Neuronal stem cell (in vitro differentiated cells): Measurements from ENCODE around the gene MT1M.
A peak's percentile ranks its signal among the peaks of the same experiment; 100 is the strongest.

Source experiments
- DNase-seq: peaks from one replicate; pipeline ENCODE4 v3.0.0-alpha.2; 2013; ENCODE audit warnings: low spot score
- H2AFZ ChIP-seq: one replicate; pipeline ENCODE4 v1.6.1; 2013; ENCODE audit warnings: mild to moderate bottlenecking, low read length, inconsistent platforms
- H2AK5ac ChIP-seq: 2 replicates; pipeline ENCODE4 v1.6.1; 2013; ENCODE audit warnings: low read depth, mild to moderate bottlenecking, inconsistent platforms, low read length, moderate library complexity, mixed read lengths
- H2BK120ac ChIP-seq: 2 replicates; pipeline ENCODE4 v1.6.1; 2013; ENCODE audit warnings: low read depth, mild to moderate bottlenecking, inconsistent platforms, low read length, moderate library complexity, mixed read lengths
- H2BK12ac ChIP-seq: one replicate; pipeline ENCODE4 v1.6.1; 2013; ENCODE audit warnings: low read length, inconsistent platforms
- H2BK15ac ChIP-seq: 2 replicates; pipeline ENCODE4 v1.6.1; 2013; ENCODE audit warnings: mild to moderate bottlenecking, low read length, inconsistent platforms, mixed read lengths
- H2BK5ac ChIP-seq: one replicate; pipeline ENCODE4 v1.6.1; 2013; ENCODE audit warnings: inconsistent platforms, mild to moderate bottlenecking, low read length, moderate library complexity
- H3K14ac ChIP-seq: one replicate; pipeline ENCODE4 v1.6.1; 2013; ENCODE audit warnings: low read length, inconsistent platforms
- H3K18ac ChIP-seq: 2 replicates; pipeline ENCODE4 v1.6.1; 2013; ENCODE audit warnings: low read length, inconsistent platforms
- H3K23ac ChIP-seq: 2 replicates; pipeline ENCODE4 v1.6.1; 2013; ENCODE audit warnings: low read depth, mild to moderate bottlenecking, mixed read lengths, low read length, inconsistent platforms; ENCODE audit not compliant: poor library complexity
- H3K27ac ChIP-seq: replicated peaks from 3 replicates; pipeline ENCODE4 v1.5.1; 2013; ENCODE audit warnings: low read length, inconsistent platforms
- H3K27me3 ChIP-seq, 3 experiments: 2 replicates each; pipeline ENCODE4 v1.6.1; 2013; ENCODE audit warnings: low read length in 3 of 3, mild to moderate bottlenecking in 2 of 3, inconsistent platforms in 1 of 3, low read depth in 1 of 3, mixed read lengths in 1 of 3, moderate library complexity in 1 of 3; ENCODE audit not compliant: control insufficient read depth in 3 of 3, insufficient read depth in 3 of 3
- H3K36me3 ChIP-seq, 2 donors: replicated peaks in 1 of 2; 2 replicates each; pipeline ENCODE4 v1.6.1; 2013; ENCODE audit warnings: low read length in 2 of 2; ENCODE audit not compliant: control insufficient read depth in 2 of 2, insufficient read depth in 2 of 2
- H3K4ac ChIP-seq: 2 replicates; pipeline ENCODE4 v1.6.1; 2013; ENCODE audit warnings: inconsistent platforms, mild to moderate bottlenecking, low read length, moderate library complexity
- H3K4me1 ChIP-seq, 2 donors: 1 replicate in 1 of 2; 2 replicates in 1 of 2; pipeline ENCODE4 v1.6.1; 2013; ENCODE audit warnings: low read length in 2 of 2, low read depth in 1 of 2; ENCODE audit not compliant: control insufficient read depth in 2 of 2, insufficient read depth in 1 of 2
- H3K4me2 ChIP-seq: one replicate; pipeline ENCODE4 v1.6.1; 2013; ENCODE audit warnings: mild to moderate bottlenecking, low read length, inconsistent platforms; ENCODE audit not compliant: insufficient read depth, poor library complexity, severe bottlenecking
- H3K4me3 ChIP-seq, 2 donors: 2 replicates each; pipeline ENCODE4 v1.5.1; 2013; ENCODE audit warnings: low read length in 2 of 2, mild to moderate bottlenecking in 2 of 2, inconsistent platforms in 1 of 2, moderate library complexity in 1 of 2
- H3K79me1 ChIP-seq: one replicate; pipeline ENCODE4 v1.6.1; 2013; ENCODE audit warnings: low read depth, mild to moderate bottlenecking, inconsistent platforms, low read length, moderate library complexity
- H3K9ac ChIP-seq: one replicate; pipeline ENCODE4 v1.6.1; 2013; ENCODE audit warnings: mild to moderate bottlenecking, low read depth, low read length, inconsistent platforms; ENCODE audit not compliant: poor library complexity
- H3K9me3 ChIP-seq, 2 donors: replicated peaks in 1 of 2; 2 replicates each; pipeline versions ENCODE3 to v1.6.1; 2013; ENCODE audit warnings: low read length in 2 of 2, mild to moderate bottlenecking in 2 of 2, inconsistent platforms in 1 of 2, low read depth in 1 of 2, mixed read lengths in 1 of 2, moderate library complexity in 1 of 2; ENCODE audit not compliant: control insufficient read depth in 2 of 2, insufficient read depth in 1 of 2
- H4K8ac ChIP-seq: one replicate; pipeline ENCODE4 v1.6.1; 2013; ENCODE audit warnings: low read depth, mild to moderate bottlenecking, inconsistent platforms, low read length, moderate library complexity
- H4K91ac ChIP-seq: one replicate; pipeline ENCODE4 v1.6.1; 2013; ENCODE audit warnings: low read length, low read depth, mild to moderate bottlenecking, inconsistent platforms; ENCODE audit not compliant: poor library complexity
- WGBS, 2 donors: extraction: QIAGEN DNeasy Blood & Tissue Kit; methylation state at CpG; one replicate each; pipeline ENCODE4 v1.1.7; 2013; ENCODE audit warnings: missing lambda C conversion rate in 2 of 2, mixed read lengths in 1 of 2; ENCODE audit not compliant: insufficient read length in 2 of 2, insufficient replicate concordance in 1 of 2; ENCODE audit errors: extremely low coverage in 2 of 2; 5-methylcytosine and 5-hydroxymethylcytosine counted together

Gene MT1M

DNA sequence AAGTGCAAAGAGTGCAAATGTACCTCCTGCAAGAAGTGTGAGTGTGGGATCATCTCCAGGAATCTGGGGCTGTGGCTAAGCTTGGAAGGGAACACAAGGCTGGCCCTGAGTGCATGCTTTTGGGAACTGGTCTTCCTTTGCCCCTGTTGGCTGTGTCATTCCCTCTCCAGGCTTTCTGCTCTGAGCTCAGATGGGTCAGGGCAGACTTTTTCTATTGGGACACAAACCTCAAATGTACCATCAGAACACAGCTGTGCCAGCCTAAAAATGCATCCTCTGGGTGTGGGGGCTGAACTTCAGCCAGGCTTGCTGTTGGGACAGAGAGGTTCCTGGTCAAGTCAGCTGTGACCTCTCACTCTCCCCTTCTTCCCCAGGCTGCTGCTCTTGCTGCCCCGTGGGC is 20.1 kb downstream of the MT1M start:
- Histone ChIP-seq H2AFZ (no peak overlapping the region), H3K36me3 (no peaks in the 10 kb centered on the region), H3K4me1 (peaks cover 0 to 3% of the 10 kb centered on the region in 2 donors), H3K9me3 (no peaks in the 10 kb centered on the region), H3K9ac (no peak overlapping the region), H3K18ac (no peak overlapping the region), H3K27me3 (peaks cover 2 to 92% (median 43%) of the 10 kb centered on the region in 3 experiments), H3K4me3 (peak overlapping the region in 1 of 2 donors; percentile 36), H2BK15ac (no peak overlapping the region), H3K79me1 (no peaks in the 10 kb centered on the region), H4K91ac (no peak overlapping the region), H2BK120ac (no peak overlapping the region), H2AK5ac (no peak overlapping the region), H3K4me2 (no peak overlapping the region), H4K8ac (no peak overlapping the region), H3K14ac (no peak overlapping the region), H3K23ac (no peak overlapping the region), H3K27ac (no peak overlapping the region), H2BK12ac (no peak overlapping the region), H3K4ac (no peak overlapping the region), H2BK5ac (no peak overlapping the region)
- no CpG with 5 or more reads among the region's 1 CpG for WGBS, 2 donors
- DNase-seq = no peak

DNA sequence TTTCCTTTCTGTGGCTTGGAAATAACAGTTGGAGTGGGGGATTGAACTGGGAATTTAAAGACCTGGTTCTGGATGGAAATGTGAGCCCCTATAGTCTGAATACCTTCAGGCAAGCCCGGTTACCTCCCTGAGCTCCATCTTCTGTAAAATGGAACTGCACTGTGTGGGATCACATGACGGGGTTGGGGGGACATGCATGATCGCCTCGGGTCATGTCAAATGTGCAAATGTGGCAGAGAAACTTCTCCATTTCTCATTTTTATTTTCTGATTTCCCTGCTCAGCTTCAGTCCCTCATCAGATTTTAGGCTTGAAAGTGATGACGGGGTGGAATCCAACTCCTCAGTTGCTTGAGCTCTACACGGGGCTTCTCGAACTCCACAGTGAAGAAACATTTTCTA is 20.8 kb downstream of the MT1M start:
- no peak overlapping the region for H2AK5ac ChIP-seq
- no peak overlapping the region for H2BK5ac ChIP-seq
- DNase-seq = no peak
- no peak overlapping the region for H3K9ac ChIP-seq
- no peaks in the 10 kb centered on the region for H3K9me3 ChIP-seq
- no peak overlapping the region for H3K23ac ChIP-seq
- H4K91ac ChIP-seq = no peak overlapping the region
- no peaks in the 10 kb centered on the region for H3K36me3 ChIP-seq
- H2BK15ac ChIP-seq = no peak overlapping the region
- H3K4me3 ChIP-seq = no peak overlapping the region
- no peak overlapping the region for H3K14ac ChIP-seq
- no peak overlapping the region for H2BK12ac ChIP-seq
- H3K4ac ChIP-seq = no peak overlapping the region
- H3K18ac ChIP-seq = no peak overlapping the region
- peaks cover 3 to 92% (median 42%) of the 10 kb centered on the region in 3 experiments for H3K27me3 ChIP-seq
- peaks cover 0 to 7% of the 10 kb centered on the region in 2 donors for H3K4me1 ChIP-seq
- no peak overlapping the region for H3K4me2 ChIP-seq
- no peak overlapping the region for H4K8ac ChIP-seq
- H2BK120ac ChIP-seq = no peak overlapping the region
- H3K79me1 ChIP-seq = no peaks in the 10 kb centered on the region
- no CpG with 5 or more reads among the region's 7 CpGs for WGBS, 2 donors
- no peak overlapping the region for H3K27ac ChIP-seq
- H2AFZ ChIP-seq = no peak overlapping the region

DNA sequence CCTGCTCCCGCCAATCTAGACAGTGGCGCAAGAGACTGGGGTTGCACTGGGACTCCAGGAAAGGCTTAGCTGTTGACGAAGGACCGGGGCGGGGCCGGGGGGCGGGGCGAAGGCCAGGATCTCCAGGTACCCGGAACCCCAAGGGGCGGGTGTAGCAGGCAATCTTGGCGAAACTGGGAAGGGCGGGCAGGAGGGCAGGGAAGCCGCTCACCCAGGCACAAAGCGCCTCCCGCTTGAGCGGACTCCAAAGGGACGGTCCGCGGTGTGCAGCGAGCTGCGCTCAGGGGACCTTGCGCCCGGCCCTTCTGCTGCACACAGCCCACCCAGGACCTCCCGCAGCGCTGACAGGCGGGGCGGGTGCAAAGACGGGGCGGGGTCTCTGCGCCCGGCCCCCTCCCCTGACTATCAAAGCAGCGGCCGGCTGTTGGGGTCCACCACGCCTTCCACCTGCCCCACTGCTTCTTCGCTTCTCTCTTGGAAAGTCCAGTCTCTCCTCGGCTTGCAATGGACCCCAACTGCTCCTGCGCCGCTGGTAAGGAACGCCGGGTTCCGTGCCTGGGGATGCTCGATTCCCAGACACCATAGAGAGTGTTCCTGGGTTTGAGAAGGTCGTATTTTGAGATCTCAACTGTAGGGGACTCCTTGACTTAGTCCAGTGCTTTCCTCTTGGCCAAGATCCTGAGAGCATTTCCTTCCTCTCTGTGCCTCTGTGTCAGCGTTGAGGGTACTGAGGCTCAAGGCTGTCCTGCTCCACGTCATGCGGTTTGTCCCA is 25.3 kb downstream of the MT1M start, which contains the start of gene MT1F:
Gene MT1F, plus strand, starts transcription at position 405 of the 772 bp plus-strand sequence. Its CDS starts 100 bp downstream, at position 505.
- DNase-seq = peak; percentile 43

DNA sequence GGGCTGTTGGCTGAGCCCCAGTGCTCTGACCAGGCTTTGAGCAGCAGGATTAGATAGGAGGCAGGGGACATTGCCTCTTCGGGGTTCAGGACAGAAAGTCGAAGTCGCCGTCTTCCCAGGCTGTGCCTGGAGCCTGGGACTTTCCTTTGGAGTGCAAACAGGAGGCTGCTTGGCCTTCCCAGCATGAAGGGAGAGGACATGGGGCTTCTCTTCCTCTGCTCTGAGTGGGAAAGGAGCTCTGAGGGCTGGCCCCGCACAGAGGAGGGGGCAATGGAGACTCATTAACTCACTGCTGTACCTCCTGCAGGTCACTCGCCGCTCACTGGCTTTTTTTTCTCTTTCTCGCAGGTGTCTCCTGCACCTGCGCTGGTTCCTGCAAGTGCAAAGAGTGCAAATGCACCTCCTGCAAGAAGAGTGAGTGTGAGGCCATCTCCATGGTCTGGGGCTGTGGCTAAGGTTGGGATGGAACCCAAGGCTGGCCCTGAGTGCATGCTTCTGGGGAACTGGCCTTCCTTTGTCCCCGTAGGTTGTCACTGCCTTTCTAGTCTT is 25.9 kb downstream of the MT1M start:
- Histone ChIP-seq H2BK15ac (no peak overlapping the region), H2BK12ac (no peak overlapping the region), H3K23ac (no peak overlapping the region), H3K4ac (no peak overlapping the region), H2AK5ac (no peak overlapping the region), H3K79me1 (no peaks in the 10 kb centered on the region), H3K27ac (no peak overlapping the region), H3K4me3 (no peak overlapping the region), H3K4me2 (no peak overlapping the region), H3K9me3 (peaks cover 0 to 2% of the 10 kb centered on the region in 2 donors), H4K8ac (no peak overlapping the region), H3K4me1 (peaks cover 0 to 8% of the 10 kb centered on the region in 2 donors), H2AFZ (peak overlapping the region; percentile 85), H3K18ac (no peak overlapping the region), H4K91ac (no peak overlapping the region), H3K27me3 (peaks cover 18 to 93% (median 67%) of the 10 kb centered on the region in 3 experiments), H3K36me3 (no peaks in the 10 kb centered on the region), H3K9ac (no peak overlapping the region), H2BK5ac (no peak overlapping the region), H3K14ac (no peak overlapping the region), H2BK120ac (no peak overlapping the region)
- WGBS, 2 donors = no CpG with 5 or more reads among the region's 10 CpGs
- no peak for DNase-seq

More for the DNA sequence above, 25.3 kb downstream of the MT1M start, which contains the start of gene MT1F:
- Histone ChIP-seq H2BK12ac (no peak within 1 kb of the TSS), H3K18ac (peak within 1 kb of the TSS; percentile 40), H2BK5ac (no peak within 1 kb of the TSS), H3K4me1 (peaks cover 0 to 8% of the 10 kb centered on the region in 2 donors), H2AK5ac (no peak within 1 kb of the TSS), H3K23ac (no peak within 1 kb of the TSS), H3K27me3 (peaks cover 15 to 92% (median 62%) of the 10 kb centered on the region in 3 experiments), H3K4me2 (peak within 1 kb of the TSS; percentile 64), H3K9ac (no peak within 1 kb of the TSS), H3K9me3 (peaks cover 0 to 2% of the 10 kb centered on the region in 2 donors), H3K27ac (no peak within 1 kb of the TSS), H3K14ac (no peak within 1 kb of the TSS), H2BK15ac (no peak within 1 kb of the TSS), H3K4ac (no peak within 1 kb of the TSS), H2AFZ (peak within 1 kb of the TSS; percentile 85), H4K91ac (no peak within 1 kb of the TSS), H3K79me1 (no peaks in the 10 kb centered on the region), H3K4me3 (peak within 1 kb of the TSS; percentile 35 to 67), H2BK120ac (no peak within 1 kb of the TSS), H3K36me3 (no peaks in the 10 kb centered on the region), H4K8ac (no peak within 1 kb of the TSS)
- WGBS, 2 donors = no CpG with 5 or more reads among the region's 46 CpGs
